ENCODE results near the gene ACOT6.
"Not testable (repeated sequence)": the region's sequence is repeated elsewhere in the genome, so short reads cannot be mapped to it uniquely, and the experiment has no call there.

Gene ACOT6

GRCh38 chr14:73659202-73659601 is 46.9 kb downstream of the ACOT6 start:
- DNase-seq, result not testable (repeated sequence)

GRCh38 chr14:73660511-73660910 is 48.2 kb downstream of the ACOT6 start:
- no peak for DNase-seq

GRCh38 chr14:73661872-73662271 is 49.6 kb downstream of the ACOT6 start:
- no peak for DNase-seq

GRCh38 chr14:73662487-73662943 is 50.2 kb downstream of the ACOT6 start:
- DNase-seq, result peak; percentile 93

GRCh38 chr14:73663548-73664212 is 51.4 kb downstream of the ACOT6 start:
- no peak for DNase-seq

- DNase-seq, result no peak
These were observed 52.8 kb downstream of the ACOT6 start for GRCh38 chr14:73665130-73665529.

- no peak for DNase-seq
These were observed 54.3 kb downstream of the ACOT6 start for GRCh38 chr14:73666583-73666982.

- DNase-seq, result no peak
These were observed 55.5 kb downstream of the ACOT6 start for GRCh38 chr14:73667854-73668253.

Data from islet precursor cell (in vitro differentiated cells).